Measurements from ENCODE around the gene SPIRE2. TPM values are rescaled to one million over a fixed set of nuclear protein-coding genes. Genes with fewer than 3 reads are reported as not detected.

SPIRE2 gene
- total and polyA plus RNA-seq, 2 of the 13 experiments (the other 11 are each of a cell fraction or from before 2014, with no cell fraction given) = 13.3 to 37.5 TPM

GRCh38 chr16:89915303-89916232, 87.3 kb downstream of the SPIRE2 start (continued):
- TF ChIP-seq ZFYVE20 (CRISPR knock-in tag; IDR thresholded peaks at IDR 0.05; ENCODE audit: borderline replicate concordance, low read depth) (no peak), GTF2F1 (IDR thresholded peaks at IDR 0.05; ENCODE audit: low read length) (no peak), HIVEP1 (CRISPR knock-in tag; IDR thresholded peaks at IDR 0.05) (peak; percentile 89), HDAC2 (CRISPR knock-in tag; IDR thresholded peaks at IDR 0.05) (peak; percentile 72), RFXANK (CRISPR knock-in tag; IDR thresholded peaks at IDR 0.05) (0 out of 2 replicates have a peak, but pooled peaks have one; percentile 16), ZNF430 (CRISPR knock-in tag; IDR thresholded peaks at IDR 0.05) (peak; percentile 92; the same call in 1 of the 2 replicates), REXO4 (CRISPR knock-in tag; IDR thresholded peaks at IDR 0.05; ENCODE audit: borderline replicate concordance) (peak; percentile 73; the same call in 1 of the 2 replicates), ZSCAN29 (CRISPR knock-in tag; conservative IDR thresholded peaks at IDR 0.05) (peak; percentile 82; the same call in 1 of the 2 replicates), PRDM10 (CRISPR knock-in tag; IDR thresholded peaks at IDR 0.05; ENCODE audit: low read depth) (no peak), ZNF597 (CRISPR knock-in tag; IDR thresholded peaks at IDR 0.05) (no peak)

Measured in HepG2 (cell line).